ENCODE results near the gene SWAP70. TPM values are rescaled to one million over a fixed set of nuclear protein-coding genes. Genes with fewer than 3 reads are reported as not detected.

SWAP70 gene
- total RNA-seq, 1 donor from 2014 or later: 39.7 TPM

DNA sequence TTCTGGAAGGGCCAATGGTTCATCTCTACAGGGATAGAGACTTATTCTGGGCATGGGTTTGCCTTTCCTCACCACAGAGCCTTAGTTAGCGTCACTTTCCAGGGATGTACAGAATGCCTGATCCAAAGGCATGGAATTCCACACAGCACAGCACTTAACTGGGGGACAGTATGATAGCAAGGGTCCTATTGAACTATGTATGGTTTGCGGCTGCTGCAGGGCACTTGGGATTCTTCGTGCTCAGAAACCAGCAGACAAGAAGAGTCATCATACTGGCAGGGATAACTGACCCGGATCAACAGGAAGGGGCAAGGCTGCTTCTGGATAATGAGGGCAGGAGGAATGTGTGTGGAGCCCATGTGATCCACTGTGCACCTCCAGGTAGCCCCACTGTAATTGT is 105.7 kb downstream of the SWAP70 start:
- TF ChIP-seq, protein P1, sequence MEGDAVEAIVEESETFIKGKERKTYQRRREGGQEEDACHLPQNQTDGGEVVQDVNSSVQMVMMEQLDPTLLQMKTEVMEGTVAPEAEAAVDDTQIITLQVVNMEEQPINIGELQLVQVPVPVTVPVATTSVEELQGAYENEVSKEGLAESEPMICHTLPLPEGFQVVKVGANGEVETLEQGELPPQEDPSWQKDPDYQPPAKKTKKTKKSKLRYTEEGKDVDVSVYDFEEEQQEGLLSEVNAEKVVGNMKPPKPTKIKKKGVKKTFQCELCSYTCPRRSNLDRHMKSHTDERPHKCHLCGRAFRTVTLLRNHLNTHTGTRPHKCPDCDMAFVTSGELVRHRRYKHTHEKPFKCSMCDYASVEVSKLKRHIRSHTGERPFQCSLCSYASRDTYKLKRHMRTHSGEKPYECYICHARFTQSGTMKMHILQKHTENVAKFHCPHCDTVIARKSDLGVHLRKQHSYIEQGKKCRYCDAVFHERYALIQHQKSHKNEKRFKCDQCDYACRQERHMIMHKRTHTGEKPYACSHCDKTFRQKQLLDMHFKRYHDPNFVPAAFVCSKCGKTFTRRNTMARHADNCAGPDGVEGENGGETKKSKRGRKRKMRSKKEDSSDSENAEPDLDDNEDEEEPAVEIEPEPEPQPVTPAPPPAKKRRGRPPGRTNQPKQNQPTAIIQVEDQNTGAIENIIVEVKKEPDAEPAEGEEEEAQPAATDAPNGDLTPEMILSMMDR (IDR thresholded peaks at IDR 0.05): no peak
- Mint-ChIP-seq H3K9me3 (ENCODE audit: unreplicated experiment) (no peaks in the 10 kb centered on the region), H3K27me3 (ENCODE audit: unreplicated experiment) (no peaks in the 10 kb centered on the region), H3K4me1 (ENCODE audit: unreplicated experiment) (peaks cover 53% of the 10 kb centered on the region), H3K36me3 (ENCODE audit: unreplicated experiment) (peaks cover 3% of the 10 kb centered on the region), H3K4me3 (ENCODE audit: unreplicated experiment) (no peak overlapping the region), H3K27ac (ENCODE audit: unreplicated experiment) (no peak overlapping the region)
- no peak for DNase-seq (ENCODE audit: extremely low spot score, unreplicated experiment)

DNA sequence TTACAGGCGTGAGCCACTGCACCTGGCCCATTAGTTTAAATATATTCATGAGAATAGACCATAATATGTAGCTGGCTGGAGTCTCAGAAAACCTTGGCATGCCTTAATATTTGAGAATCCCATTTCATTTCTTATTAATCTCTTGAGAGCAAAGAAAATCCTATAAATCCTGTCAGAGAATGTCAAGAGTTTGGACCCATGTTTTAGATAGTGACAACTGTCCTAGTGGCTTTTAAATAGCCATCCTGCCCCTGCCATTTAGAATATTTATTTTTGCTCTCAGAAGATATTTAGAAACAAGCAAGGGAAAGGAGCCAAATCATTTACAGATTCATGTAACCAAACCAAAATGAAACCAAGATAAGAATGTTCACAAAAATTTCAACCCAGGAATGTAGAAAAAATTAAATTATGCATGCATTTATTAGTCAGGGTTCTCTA is 107.2 kb downstream of the SWAP70 start:
- peaks cover 50% of the 10 kb centered on the region for H3K4me1 Mint-ChIP-seq (ENCODE audit: unreplicated experiment)
- TF ChIP-seq, protein P1 (IDR thresholded peaks at IDR 0.05): no peak
- no peak for DNase-seq (ENCODE audit: extremely low spot score, unreplicated experiment)
- H3K4me3 Mint-ChIP-seq (ENCODE audit: unreplicated experiment): no peak overlapping the region
- H3K27ac Mint-ChIP-seq (ENCODE audit: unreplicated experiment): no peak overlapping the region
- H3K36me3 Mint-ChIP-seq (ENCODE audit: unreplicated experiment): peaks cover 3% of the 10 kb centered on the region
- no peaks in the 10 kb centered on the region for H3K27me3 Mint-ChIP-seq (ENCODE audit: unreplicated experiment)
- H3K9me3 Mint-ChIP-seq (ENCODE audit: unreplicated experiment): no peaks in the 10 kb centered on the region

DNA sequence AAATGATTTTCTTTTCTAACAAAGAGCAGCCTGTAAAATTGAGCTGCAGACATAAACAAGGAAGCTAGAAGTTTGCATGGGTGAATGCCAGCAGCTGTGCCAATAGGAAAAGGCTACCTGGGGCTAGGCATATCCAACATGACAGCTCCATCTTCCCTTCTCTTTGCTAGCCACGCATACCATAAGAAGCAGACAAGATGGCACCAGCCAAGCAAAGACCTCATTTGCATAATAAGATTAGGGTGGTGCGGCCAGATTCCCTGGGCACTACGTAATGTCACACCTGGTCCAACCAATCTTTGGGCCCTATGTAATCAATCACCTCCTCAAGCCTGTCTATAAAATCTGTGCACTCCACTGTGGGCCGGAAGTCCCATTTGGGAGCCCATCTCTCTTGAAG is 108.3 kb downstream of the SWAP70 start:
- no peak overlapping the region for H3K4me3 Mint-ChIP-seq (ENCODE audit: unreplicated experiment)
- H3K27me3 Mint-ChIP-seq (ENCODE audit: unreplicated experiment): no peaks in the 10 kb centered on the region
- TF ChIP-seq, protein P1 (IDR thresholded peaks at IDR 0.05): no peak
- DNase-seq (ENCODE audit: extremely low spot score, unreplicated experiment): no peak
- peaks cover 40% of the 10 kb centered on the region for H3K4me1 Mint-ChIP-seq (ENCODE audit: unreplicated experiment)
- no peak overlapping the region for H3K27ac Mint-ChIP-seq (ENCODE audit: unreplicated experiment)
- peaks cover 11% of the 10 kb centered on the region for H3K36me3 Mint-ChIP-seq (ENCODE audit: unreplicated experiment)
- no peaks in the 10 kb centered on the region for H3K9me3 Mint-ChIP-seq (ENCODE audit: unreplicated experiment)

DNA sequence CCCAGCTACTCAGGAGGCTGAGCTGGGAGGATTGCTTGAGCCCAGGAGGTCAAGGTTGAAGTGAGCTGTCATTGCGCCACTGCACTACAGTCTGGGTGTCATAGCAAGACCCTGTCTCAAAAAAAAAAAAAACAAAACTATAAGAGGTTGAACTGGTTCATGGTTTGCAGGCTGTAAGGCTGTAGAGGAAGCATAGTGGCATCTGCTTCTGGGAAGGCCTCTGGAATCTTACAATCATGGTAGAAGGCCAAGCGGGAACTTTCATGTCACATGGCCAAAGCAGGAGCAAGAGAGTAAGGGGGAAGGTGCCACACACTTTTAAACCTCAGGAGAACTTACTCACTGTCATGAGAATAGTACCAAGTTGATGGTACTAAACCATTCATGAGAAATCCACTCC is 109.6 kb downstream of the SWAP70 start:
- no peak for DNase-seq (ENCODE audit: extremely low spot score, unreplicated experiment)
- no peaks in the 10 kb centered on the region for H3K27me3 Mint-ChIP-seq (ENCODE audit: unreplicated experiment)
- no peak overlapping the region for H3K27ac Mint-ChIP-seq (ENCODE audit: unreplicated experiment)
- H3K4me1 Mint-ChIP-seq (ENCODE audit: unreplicated experiment): peaks cover 42% of the 10 kb centered on the region
- TF ChIP-seq, protein P1 (IDR thresholded peaks at IDR 0.05): no peak
- peaks cover 20% of the 10 kb centered on the region for H3K36me3 Mint-ChIP-seq (ENCODE audit: unreplicated experiment)
- no peak overlapping the region for H3K4me3 Mint-ChIP-seq (ENCODE audit: unreplicated experiment)
- no peaks in the 10 kb centered on the region for H3K9me3 Mint-ChIP-seq (ENCODE audit: unreplicated experiment)

DNA sequence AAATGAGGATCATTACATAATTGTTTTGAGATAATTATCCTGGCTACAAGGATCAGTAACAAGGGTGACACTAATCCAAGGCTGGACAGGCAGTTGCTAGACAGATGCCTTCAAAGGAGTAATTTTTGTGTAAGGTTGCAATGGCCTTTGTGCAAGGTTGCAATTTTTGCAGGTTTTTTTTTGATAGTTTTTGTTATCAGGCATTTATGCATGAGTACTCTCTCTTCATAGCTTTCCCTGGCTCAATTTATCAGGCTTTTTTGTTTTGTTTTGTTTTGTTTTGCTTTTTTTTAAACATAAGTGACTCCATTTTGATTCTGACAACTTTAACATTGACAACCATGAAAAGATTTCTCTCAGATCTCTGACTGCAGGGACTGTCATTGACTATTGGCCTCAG is 110.2 kb downstream of the SWAP70 start:
- Mint-ChIP-seq H3K4me1 (ENCODE audit: unreplicated experiment) (peaks cover 39% of the 10 kb centered on the region), H3K27ac (ENCODE audit: unreplicated experiment) (peak overlapping the region; percentile 86), H3K36me3 (ENCODE audit: unreplicated experiment) (peaks cover 20% of the 10 kb centered on the region), H3K27me3 (ENCODE audit: unreplicated experiment) (no peaks in the 10 kb centered on the region), H3K4me3 (ENCODE audit: unreplicated experiment) (no peak overlapping the region), H3K9me3 (ENCODE audit: unreplicated experiment) (no peaks in the 10 kb centered on the region)
- TF ChIP-seq, protein P1 (IDR thresholded peaks at IDR 0.05): no peak
- no peak for DNase-seq (ENCODE audit: extremely low spot score, unreplicated experiment)
